Epidermal melanocyte (primary cell): ENCODE results near the gene RPS6KA2.

Experiments
- DNase-seq: peaks from one replicate; pipeline ENCODE4 v3.0.0; 2011; ENCODE audit warnings: low spot score; ENCODE audit not compliant: insufficient read length

The RPS6KA2 gene

DNA sequence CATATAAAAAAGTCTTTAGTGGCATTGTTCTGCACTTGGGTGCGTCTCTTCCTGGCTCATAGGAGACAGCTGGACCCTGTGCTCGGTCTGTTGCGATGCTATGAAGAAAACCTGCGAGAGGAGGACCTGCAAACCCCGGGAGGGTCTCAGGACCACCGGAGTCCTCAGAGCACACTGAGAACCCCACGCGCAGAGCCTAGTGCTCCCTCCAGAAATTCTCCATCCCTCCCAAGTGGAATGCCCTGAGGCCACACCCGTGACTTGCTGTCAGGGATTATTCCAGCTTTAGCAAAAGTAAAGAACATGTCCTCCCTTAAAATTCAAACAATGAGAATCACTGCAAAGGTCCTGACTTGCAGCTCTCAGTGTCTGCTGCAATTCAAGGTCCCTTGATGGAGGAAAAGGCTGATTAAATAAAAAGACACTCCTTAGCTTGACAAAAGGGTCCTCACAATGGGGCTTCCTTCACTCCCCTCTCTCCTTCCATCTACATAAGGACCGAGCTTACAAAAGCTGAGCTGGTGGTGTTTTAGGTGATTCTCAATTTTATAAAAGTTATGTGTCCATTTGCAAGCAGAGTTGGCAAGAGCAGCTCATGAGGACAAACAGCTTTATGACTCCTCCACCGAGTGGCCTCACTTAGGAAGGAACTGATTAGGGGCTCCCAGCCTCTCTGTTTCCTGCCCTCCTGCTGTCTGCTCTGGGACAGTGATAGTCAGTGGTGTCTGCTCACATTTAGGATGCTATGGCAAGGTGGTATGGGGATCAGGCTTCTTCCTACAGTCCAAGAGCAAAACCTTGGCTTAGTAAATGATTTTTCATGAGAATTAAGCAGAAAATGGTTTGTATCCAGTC is 137.5 kb downstream of the RPS6KA2 start:
- no peak for DNase-seq

DNA sequence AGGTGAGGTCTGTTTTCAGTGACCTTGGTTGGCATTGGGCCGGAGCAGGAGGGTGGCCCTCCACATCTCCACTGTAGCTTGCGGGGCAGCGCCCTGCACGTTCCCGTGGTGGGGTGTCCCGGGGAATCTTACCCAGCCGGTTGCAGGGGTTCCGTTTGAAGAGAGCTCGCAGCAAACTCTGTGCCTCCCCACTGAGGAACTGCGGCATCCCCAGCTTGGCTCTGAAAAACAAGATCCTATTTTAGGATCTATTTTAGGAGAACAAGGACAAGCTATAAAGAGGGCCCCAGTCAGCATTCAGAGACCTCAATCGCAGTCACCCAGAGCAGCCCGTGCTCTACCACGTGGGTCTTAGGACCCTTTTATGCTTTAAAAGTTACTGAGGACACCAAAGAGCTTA is 138.3 kb downstream of the RPS6KA2 start:
- no peak for DNase-seq

DNA sequence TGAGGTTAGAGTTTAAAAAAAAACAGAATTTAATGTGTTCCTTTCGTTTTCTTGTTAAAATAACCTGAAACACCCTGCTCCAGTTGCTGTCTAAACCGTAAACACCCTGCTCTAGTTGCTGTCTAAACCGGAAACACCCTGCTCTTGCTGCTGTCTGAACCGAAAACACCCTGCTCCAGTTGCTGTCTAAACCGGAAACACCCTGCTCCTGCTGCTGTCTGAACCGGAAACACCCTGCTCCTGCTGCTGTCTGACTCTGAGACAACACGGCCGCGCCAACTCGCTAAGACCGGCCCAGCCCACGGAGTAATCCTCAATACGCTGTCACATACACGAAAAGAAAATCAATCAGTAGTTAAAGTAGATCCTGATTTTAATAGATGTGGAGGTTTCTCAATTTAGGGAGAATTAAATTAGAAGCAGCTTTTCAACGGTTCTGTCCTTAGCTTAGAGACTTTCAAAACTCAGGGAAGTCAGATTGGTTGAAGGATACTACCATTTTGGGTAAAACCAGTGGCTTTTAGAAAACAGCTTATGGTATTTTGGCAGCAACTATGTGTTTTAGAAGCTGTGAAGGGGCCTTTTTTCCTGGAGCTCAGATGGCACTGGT is 138.9 kb downstream of the RPS6KA2 start:
- DNase-seq = no peak

DNA sequence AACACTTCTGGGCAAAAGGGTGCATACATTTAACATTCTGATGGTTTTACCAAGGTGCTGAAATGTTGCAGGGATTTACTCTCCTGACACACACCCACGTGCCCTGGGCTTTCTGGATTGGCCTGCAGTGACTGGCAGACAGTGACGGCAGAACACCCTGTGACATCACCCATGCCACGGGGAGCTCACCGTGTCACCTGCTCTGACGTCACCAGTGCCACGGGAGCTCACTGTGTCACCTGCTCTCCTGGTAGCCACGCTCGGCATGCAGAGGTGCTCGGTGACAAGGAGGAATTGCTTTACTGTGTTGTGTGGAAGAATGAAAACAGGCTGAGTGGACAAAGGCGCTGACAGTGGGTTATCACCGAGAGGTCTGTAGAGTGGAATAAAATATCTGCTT is 139.9 kb downstream of the RPS6KA2 start:
- DNase-seq = no peak

DNA sequence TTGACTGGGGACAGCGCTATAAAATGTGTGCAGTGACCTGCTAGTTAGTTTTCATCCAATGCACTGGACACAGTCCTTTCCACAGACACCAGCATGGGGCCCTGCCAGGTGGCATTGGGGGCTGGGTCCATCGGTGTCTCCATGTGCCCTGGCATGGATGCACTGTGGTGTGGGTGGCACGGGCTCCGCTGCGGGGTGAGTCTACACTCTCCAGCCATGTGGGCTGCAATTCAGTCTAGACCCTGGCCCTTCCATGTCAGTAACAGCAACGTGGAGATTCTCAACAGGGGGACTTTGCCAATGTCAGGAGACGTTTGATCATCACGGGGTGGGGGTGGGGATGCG is 140.5 kb downstream of the RPS6KA2 start:
- no peak for DNase-seq

DNA sequence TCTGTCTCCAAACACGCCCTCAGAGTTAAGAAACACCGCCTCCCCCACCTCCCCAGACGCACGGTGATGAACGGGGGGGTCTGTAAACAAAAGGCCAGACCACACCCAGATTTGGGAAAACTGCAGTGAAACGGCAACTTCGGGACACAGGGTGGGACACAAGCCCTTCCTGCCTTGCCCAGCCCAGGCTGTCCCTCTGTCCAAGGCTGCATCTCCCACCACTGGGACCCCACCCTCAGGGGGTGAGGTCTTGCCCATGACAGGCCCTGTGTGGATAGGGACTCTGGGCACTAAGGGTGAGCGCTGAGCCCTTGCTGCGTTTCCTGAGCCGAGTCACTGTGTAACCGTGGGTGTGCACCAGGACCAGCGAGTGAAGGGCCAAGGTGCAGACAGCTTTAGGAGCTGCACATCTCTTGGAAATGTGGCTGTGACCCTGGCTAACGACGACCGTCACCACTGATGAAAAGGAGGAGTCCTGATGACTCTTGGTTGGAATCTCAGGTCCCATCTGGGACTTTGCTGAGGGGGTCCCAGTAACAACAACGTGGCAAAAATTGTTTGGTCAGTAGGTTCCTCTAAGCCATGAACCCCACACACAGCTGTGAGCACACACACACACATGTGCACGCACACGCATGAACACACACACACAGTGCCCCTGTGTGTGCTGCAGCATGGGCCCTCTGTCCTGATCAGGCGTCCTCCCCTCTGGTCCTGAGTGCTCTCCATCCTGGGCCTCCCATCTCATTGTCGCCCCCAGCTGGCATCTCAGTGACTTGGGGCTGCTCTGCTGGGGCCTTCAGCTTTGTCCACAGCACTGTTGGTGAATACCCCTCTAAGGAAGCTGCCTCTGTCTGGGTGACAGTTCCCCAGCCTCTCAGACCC is 141.2 kb downstream of the RPS6KA2 start:
- no peak for DNase-seq

DNA sequence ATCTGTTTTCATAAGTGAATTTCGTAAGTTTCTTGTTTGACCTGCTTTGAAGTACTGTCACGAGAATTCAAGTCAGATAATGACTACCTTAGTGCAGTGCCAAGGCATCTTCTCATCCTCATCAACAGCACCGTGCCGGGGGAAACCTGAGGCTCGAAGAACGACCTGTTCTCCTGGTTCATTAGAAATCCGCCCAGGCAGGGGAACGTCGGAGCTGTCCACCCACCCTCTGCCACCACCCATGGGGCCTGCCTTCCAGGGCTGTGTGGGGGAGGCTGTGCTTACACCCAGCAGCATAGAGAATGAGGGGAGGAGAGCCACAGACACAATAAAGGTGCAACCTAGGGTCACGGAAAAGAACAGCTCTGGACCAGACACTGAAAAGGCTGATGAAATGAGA is 142.2 kb downstream of the RPS6KA2 start:
- no peak for DNase-seq

DNA sequence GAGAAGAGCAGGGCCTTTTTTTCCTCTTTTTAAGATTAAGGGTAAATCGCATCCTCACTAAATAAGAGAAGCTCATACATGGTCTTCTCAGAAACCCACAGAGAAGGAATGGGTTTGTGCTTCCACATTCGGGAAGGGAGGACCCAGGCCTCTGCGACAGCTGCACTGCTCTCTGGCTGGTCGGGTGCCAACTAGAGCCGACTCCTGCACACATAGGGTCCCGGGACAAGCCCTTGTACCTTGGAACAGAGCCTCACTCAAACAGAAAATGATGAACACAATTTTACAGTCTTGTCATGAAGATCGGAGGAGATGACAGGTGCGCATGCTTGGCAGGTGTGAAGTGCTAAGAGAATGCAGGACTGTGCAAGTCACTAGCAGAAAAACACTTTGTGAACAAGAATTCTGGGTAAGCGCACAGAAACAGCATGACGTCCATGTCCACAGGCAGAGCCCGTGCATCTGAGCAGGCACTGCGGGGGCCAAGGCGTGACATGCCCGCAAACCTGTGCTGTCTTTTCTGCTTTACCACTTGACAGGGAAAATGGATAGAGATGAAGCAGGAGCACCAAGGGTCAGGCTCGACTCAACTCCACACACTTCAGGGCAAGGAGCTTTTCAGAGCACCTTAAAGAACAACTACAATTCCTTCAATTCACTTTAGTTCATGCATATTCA is 143.3 kb downstream of the RPS6KA2 start:
- DNase-seq = no peak

DNA sequence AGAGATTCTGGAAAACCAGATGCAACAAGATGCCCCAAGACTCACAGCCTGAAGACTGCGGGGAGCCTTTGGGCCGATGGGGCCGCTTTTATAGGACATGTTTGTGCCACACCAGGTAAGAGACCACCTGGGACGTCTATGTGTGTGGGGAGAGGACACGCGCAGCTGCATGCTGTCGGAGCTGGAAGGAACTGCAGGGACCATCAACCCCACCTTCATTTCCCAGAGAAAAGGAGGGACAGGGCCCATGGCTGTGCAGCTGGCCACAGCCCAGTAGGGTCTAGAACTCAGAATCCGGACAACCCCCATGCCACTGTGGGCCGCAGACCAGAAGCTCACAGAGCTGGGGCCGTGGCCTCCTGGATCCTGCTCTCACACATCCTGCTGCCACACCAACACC is 144.0 kb downstream of the RPS6KA2 start:
- DNase-seq = no peak

DNA sequence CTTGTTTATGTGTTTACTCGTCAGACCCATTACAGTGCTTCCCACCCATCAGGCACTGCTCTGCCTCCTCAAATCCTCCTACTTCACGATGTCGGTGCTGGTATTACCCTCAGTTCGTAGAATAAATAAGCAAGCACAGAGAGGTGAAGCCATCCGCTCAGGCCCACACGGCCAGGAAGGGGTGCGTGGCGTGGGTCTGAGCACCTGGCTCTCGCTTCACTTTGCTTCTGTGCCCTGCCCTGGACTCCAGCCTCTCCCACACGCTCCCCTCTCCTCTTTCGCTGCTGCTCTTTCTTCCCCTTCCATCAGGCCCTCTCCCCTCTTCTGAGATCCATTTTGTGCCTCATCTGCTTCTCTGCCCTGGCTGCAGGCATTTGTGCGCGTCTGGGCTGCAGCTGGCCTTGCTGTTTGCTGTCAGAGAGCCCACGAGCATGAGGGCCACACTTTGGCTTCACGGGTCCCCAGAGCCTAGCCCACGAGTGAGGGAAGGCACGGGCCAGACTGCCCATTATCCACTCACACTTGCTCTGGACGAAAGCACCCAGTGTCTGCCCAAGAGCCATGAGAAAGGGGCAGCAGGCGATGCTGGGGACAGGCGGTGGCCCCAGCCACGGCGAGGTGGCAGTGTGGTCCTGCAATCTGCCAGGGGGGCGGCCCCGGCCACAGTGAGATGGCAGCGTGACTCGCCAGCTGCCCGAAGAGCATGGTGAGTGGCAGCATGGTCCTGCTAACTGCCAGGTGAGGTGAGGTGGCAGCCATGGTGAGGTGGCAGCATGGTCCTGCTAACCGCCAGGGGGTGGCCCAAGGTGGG is 148.1 kb downstream of the RPS6KA2 start:
- DNase-seq = no peak

DNA sequence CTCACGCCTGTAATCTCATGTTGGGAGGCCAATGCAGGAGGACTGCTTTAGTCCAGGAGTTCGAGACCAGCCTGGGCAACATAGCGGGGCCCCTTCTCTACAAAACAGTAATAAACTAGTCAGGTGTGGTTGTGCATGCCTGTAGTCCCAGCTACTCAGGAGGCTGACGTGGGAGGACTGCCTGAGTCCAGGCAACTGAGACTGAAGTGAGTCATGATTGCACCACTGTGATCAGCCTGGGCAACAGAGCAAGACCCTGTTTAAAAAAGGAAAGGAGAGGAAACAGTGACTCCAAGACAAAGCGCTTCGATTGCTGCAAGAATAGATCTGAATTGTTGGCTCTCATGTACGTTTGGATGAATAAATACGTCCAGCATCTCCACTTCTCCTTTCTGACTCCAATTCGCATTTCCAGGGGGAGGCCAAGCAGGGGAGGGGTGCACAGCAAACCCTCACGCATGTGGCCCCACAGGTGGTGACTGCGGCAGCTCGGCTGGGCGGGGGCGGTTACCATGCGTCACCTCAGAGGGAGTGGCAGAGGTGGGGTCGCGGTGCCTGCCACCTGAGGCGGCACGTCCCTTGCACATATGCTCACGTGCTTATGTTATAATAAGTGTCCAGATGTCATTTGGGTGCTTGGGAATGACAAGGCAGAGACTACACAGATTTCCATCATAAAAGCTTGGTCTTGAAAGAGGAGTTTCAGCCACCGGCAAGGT is 149.2 kb downstream of the RPS6KA2 start:
- DNase-seq = no peak

DNA sequence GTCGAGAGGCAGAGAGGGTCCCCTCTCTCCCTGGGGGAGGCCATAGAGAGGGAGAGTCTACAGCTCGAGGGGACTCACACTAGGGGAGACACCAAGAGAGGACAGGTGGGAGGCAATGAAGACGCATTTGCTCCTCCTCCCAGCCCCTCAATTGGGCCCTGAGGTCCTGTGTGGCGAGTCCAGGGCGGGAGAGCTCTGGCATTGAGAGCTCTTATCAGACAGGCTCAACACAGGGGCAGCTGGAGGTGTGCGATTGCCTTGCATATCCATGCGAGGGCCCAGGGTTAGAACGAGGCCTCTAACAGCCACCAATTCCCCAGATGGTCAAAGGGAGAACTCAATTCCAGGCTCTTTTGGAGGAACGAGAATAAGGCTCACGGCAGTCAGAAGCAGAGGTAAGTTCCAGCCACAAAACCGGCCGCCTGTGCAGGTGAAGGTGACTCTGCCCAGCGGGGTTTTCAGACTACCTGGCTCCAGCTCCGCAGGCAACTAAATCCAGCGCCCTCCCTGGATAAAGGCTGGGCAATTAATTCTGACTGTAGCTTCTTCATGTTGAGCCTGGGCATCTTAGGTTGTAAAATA is 150.3 kb downstream of the RPS6KA2 start:
- no peak for DNase-seq

DNA sequence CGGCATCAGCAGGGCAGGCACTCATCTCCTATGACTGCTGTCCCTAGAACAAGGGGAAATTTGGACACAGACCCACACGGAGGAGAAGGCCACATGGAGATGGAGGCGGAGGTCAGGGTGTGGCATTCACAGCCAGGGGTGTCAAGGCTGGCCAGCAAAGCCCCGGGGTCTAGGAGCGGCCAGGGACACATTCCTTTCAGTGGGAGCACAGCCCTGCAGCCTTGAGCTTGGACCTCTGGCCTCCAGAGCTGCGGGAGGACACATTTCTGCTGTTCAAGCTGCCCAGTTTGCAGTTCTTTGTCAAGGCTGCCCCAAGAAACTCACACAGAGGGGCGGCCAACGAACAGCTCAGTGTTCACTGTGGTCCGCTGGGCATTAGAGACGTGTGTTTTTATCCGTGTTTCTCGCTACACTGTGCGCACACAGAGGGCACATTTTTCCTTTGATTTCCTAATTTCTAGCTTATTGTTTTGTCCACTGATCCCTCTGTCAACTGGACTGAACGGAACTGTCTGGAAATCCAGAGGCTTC is 150.9 kb downstream of the RPS6KA2 start:
- no peak for DNase-seq

DNA sequence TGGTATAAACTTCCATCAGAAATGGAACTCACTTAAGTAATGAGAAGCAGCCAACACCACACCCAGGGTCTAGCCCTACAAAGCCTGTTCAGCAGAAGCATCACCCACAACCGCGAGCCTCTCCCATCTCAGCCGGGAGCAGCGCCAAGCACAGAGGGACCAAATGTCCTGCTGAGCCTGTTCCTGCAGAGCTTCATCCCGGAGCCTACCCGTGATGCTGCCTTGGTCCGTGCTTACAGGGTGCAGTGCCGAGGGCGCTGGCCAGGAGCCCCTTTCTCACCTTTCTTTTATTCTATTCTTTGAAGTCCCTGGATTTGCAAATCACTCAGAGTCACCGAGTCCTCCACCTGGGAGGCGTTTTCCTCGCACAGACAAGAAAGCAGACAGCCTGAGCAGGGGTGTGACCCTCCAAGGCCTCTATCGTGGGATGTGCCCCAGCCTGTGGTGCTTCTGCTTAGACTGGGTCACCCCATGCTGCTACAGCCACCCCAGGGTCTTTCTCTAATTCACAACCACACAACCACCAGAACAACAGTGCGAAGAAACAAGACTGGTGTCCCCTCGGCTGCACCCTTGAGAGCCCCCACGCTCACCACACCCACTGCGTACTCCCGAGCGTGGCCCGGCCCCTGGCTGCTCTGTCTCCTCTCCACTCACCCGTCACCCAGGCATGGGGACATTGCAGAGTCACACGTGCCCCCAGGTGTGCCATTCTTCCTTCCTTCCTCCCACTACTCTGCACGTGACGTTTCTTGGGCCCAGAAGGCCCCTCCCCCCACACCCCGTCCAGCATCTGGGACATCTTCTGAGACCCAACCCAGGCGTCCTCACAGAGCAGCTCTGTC is 152.1 kb downstream of the RPS6KA2 start:
- DNase-seq = no peak

DNA sequence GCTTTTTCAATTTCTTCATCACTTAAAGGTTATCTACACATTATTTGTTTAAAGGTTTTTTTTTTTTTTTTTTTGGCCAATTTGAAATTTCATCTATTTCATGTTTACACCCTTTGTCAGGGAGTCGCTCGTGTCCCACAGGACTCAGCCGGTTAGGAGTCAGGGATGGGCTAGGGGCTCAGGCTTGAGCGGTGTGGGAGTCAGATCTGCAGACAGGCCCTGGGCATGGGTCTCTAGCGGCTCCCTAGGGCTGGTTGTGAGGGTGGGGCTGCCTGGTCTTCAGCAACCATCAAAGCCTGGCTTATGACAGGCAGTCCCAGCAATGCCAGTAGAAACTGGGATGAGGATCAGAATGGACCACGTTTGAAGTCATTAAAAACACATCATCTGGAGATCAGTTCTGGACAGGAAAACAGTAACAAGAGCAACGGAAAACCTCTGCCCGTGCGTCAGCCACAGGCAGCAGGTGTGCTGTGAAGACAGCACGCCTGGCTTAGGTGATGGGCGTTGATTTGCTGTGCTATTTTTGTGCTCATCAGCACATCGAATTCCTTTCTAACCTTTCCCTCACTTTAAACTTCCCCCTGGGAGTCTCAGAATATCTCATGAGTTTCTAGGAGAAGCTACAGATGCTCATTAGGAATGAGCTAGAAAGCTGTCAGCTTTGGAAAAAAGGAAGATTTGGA is 153.0 kb downstream of the RPS6KA2 start:
- no peak for DNase-seq

DNA sequence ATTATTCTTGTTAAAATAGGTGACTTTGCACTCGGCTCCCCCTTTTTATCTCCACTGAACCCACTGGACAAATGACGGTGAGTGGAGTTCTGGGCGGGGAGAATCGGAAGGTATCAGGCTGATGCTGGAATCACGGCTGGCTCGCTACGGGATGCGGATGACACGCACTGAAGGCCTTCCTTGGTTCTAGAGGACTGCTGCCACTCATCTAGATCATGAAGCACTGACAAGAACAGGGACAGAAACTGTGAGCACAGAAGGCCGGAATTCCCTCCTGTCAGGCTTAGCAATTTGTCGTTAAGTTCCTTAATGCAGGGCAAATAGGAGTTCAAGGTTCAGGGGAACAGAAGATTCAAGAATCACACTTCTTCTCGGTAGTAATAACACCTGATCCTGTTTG is 154.4 kb downstream of the RPS6KA2 start:
- no peak for DNase-seq

DNA sequence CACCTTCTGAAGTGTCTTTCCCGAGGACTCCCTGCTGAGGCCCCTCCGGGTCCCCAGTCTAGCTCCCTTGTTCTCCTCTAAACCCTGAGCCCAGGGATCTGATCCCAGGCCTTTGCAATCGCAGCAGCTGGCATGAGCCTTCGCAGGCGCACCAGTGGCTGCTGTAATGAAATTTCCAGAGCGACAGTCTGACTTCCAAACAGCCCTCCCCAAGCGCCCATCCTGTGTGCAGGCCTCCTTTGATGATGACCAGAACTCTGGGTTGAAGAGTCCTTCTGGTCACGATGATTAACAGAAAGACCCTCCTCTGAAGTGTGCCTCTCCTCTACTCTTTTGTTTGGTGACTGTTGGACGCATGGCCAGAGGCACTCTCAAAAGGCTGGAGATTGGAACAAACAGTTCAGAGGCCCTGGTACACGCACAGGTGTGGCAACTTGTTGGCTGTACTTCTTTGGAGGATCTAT is 155.2 kb downstream of the RPS6KA2 start:
- no peak for DNase-seq

DNA sequence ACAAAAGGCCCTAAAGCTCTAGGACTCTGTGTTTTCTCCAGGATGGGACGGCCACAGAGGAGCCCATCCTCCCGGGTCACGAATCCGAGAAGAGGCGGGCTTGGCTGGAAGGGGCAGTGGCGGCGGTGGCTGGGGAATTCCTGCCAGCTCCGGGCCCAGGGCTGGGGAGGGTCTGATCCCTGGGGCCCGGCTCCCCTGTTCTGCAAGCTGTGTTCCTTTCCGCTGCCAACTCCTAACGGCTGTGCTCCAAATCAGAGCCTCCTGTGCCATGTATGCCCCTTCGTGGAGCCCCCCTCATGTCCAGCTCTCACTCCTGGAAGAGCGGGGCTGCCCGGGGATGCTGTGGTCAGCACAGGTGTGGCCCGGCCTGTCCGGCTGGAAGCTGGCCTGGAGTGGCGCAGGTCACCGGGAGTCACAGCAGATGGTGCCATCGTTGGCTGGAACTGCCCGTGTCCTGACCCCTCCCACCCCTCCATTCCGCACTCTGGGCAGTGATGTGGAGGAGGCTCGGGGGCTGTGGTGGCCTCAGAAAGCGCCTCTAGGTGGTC is 156.1 kb downstream of the RPS6KA2 start:
- no peak for DNase-seq
